Body of pancreas (tissue), 4 donors: ENCODE results near the gene ZYG11B. TPM values are rescaled to one million over a fixed set of nuclear protein-coding genes. Genes with fewer than 3 reads are reported as not detected.
"Not testable (repeated sequence)": the region's sequence is repeated elsewhere in the genome, so short reads cannot be mapped to it uniquely, and the experiment has no call there.

ENCODE experiments used
- ATAC-seq: fragments of 150-250 bp; one replicate; pipeline ENCODE4 v1.9.1; 2016
- DNase-seq, 4 donors: peaks; one replicate each; pipeline ENCODE4 v3.0.0-alpha.2; 2019
- H3K27ac ChIP-seq, 4 donors: fragments of 200-600 bp; sonication (generic); 1 replicate in 3 of 4; 2 replicates in 1 of 4; pipeline versions ENCODE4 v1.5.1 to v1.6.1; 2016 to 2019; ENCODE audit warnings: mild to moderate bottlenecking in 1 of 4, mixed read lengths in 1 of 4, moderate library complexity in 1 of 4
- H3K27me3 ChIP-seq, 2 donors: fragments of 200-600 bp; sonication (generic); one replicate each; pipeline ENCODE4 v1.6.0; 2016; ENCODE audit warnings: mild to moderate bottlenecking in 1 of 2
- H3K36me3 ChIP-seq, 2 donors: fragments of 200-600 bp; sonication (generic); replicated peaks in 1 of 2; 2 replicates each; pipeline ENCODE4 v1.5.1; 2016; ENCODE audit warnings: low read depth in 2 of 2; ENCODE audit not compliant: insufficient read depth in 1 of 2
- H3K4me1 ChIP-seq: fragments of 200-600 bp; sonication (generic); one replicate; pipeline ENCODE4 v1.6.0; 2016
- H3K4me3 ChIP-seq, 2 donors: fragments of 200-600 bp; sonication (generic); 1 replicate in 1 of 2; 2 replicates in 1 of 2; pipeline ENCODE4 v1.5.1; 2016 to 2019
- H3K9me3 ChIP-seq, 3 donors: fragments of 200-600 bp; sonication (generic); 1 replicate in 2 of 3; 2 replicates in 1 of 3; pipeline ENCODE4 v1.5.1; 2016
- CTCF ChIP-seq, 7 experiments: fragments of 450-650 bp in 4 of 7; fragments of 200-600 bp in 3 of 7; sonication (generic) in 3 of 7; IDR thresholded peaks; one replicate each; pipeline ENCODE4 v1.5.1; 2016 to 2019; ENCODE audit warnings: antibody characterized with exemption in 7 of 7
- POLR2A ChIP-seq, 3 donors: fragments of 450-650 bp; IDR thresholded peaks; one replicate each; pipeline ENCODE4 v1.6.1; 2016; ENCODE audit warnings: antibody characterized with exemption in 3 of 3, mild to moderate bottlenecking in 2 of 3
- whole genome bisulfite sequencing, 2 donors: methylation state at CpG; one replicate each; pipeline ENCODE4 v1.1.5; 2017; 5-methylcytosine and 5-hydroxymethylcytosine counted together
- intact Hi-C: fragments of 100-400 bp; cut with DNase I; formaldehyde crosslinking; loops from one replicate; pipeline ENCODE4 v1.15.1; 2023
- total RNA-seq, 2 donors: library from RNA; depleted of rRNA; stranded (reverse); fragments of >200 nt; gene quantifications; one replicate each; pipeline ENCODE4 v1.1.0, GENCODE V29; 2016

Gene ZYG11B
- total RNA-seq, 2 donors from 2014 or later = 16.3 to 16.5 TPM

GRCh38 chr1:52795464-52795863 lies 69.2 kb downstream of the ZYG11B start:
- intact Hi-C loops = no loop called here
- ATAC-seq = no peak
- no peaks in the 10 kb centered on the region for H3K27me3 ChIP-seq
- 71 to 92% methylated on average over 3 of the region's 3 CpGs for WGBS, 2 donors
- H3K4me1 ChIP-seq = no peaks in the 10 kb centered on the region
- no peaks in the 10 kb centered on the region for H3K36me3 ChIP-seq
- H3K9me3 ChIP-seq = no peaks in the 10 kb centered on the region
- H3K4me3 ChIP-seq = no peak overlapping the region
- TF ChIP-seq POLR2A (IDR thresholded peaks at IDR 0.05) = no peak
- no peak for TF ChIP-seq CTCF (IDR thresholded peaks at IDR 0.05)
- no peak overlapping the region for H3K27ac ChIP-seq
- no peak for DNase-seq

GRCh38 chr1:52798331-52798730 lies 72.1 kb downstream of the ZYG11B start:
- Histone ChIP-seq H3K4me3 (no peak overlapping the region), H3K9me3 (no peaks in the 10 kb centered on the region), H3K4me1 (no peaks in the 10 kb centered on the region), H3K36me3 (peaks cover 0 to 2% of the 10 kb centered on the region in 2 donors), H3K27me3 (no peaks in the 10 kb centered on the region), H3K27ac (no peak overlapping the region)
- no peak for ATAC-seq
- intact Hi-C loops = no loop called here
- DNase-seq = no peak
- 84 to 91% methylated on average over 3 of the region's 3 CpGs for WGBS, 2 donors
- TF ChIP-seq CTCF (IDR thresholded peaks at IDR 0.05) = no peak
- no peak for TF ChIP-seq POLR2A (IDR thresholded peaks at IDR 0.05)

- Histone ChIP-seq H3K4me3 (no peak overlapping the region), H3K27ac (no peak overlapping the region), H3K36me3 (peaks cover 0 to 2% of the 10 kb centered on the region in 2 donors), H3K9me3 (no peaks in the 10 kb centered on the region), H3K27me3 (no peaks in the 10 kb centered on the region), H3K4me1 (no peaks in the 10 kb centered on the region)
- ATAC-seq (no peak), DNase-seq (no peak)
- no peak for TF ChIP-seq POLR2A (IDR thresholded peaks at IDR 0.05)
- no peak for TF ChIP-seq CTCF (IDR thresholded peaks at IDR 0.05)
- intact Hi-C loops = no loop called here
Measured at GRCh38 chr1:52801011-52801410, 74.8 kb downstream of the ZYG11B start.

- WGBS, 2 donors = 92 to 100% methylated on average over 3 of the region's 3 CpGs
- ATAC-seq = not testable (repeated sequence)
Measured at GRCh38 chr1:52804083-52804482, 77.8 kb downstream of the ZYG11B start.

GRCh38 chr1:52814465-52814864 lies 88.2 kb downstream of the ZYG11B start:
- intact Hi-C loops = no loop called here
- Histone ChIP-seq H3K9me3 (no peaks in the 10 kb centered on the region), H3K36me3 (peaks cover 0 to 7% of the 10 kb centered on the region in 2 donors), H3K27me3 (no peaks in the 10 kb centered on the region), H3K27ac (no peak overlapping the region), H3K4me3 (no peak overlapping the region), H3K4me1 (no peaks in the 10 kb centered on the region)
- DNase-seq = no peak
- no peak for TF ChIP-seq POLR2A (IDR thresholded peaks at IDR 0.05)
- no peak for TF ChIP-seq CTCF (IDR thresholded peaks at IDR 0.05)
- no peak for ATAC-seq
- 73 to 85% methylated on average over 2 of the region's 2 CpGs for WGBS, 2 donors

More at GRCh38 chr1:52804083-52804482, 77.8 kb downstream of the ZYG11B start:
- intact Hi-C loops, H3K27me3 ChIP-seq, H3K36me3 ChIP-seq, H3K9me3 ChIP-seq, DNase-seq, H3K4me1 ChIP-seq, H3K27ac ChIP-seq, H3K4me3 ChIP-seq: not testable (repeated sequence)

- intact Hi-C loops, H3K27ac ChIP-seq, H3K4me1 ChIP-seq, ATAC-seq, H3K36me3 ChIP-seq, H3K9me3 ChIP-seq, DNase-seq, H3K27me3 ChIP-seq, H3K4me3 ChIP-seq: not testable (repeated sequence)
- 95% methylated on average over 5 of the region's 5 CpGs for WGBS, 2 donors
Measured at GRCh38 chr1:52820830-52821229, 94.6 kb downstream of the ZYG11B start.
